Panc1 (cell line): Measurements from ENCODE around the gene LEKR1. TPM values are rescaled to one million over a fixed set of nuclear protein-coding genes. Genes with fewer than 3 reads are reported as not detected.

Experiments
- ATAC-seq: fragments of 200-7000 bp; cut with Tn5 transposase; 2 replicates; pipeline ENCODE4 v1.9.1; 2020; ENCODE audit warnings: mild to moderate bottlenecking, moderate library complexity
- BruUV-seq: library from RNA; stranded (reverse); fragments of 400-500 nt; replicated peaks from 2 replicates; lab custom pipeline; 2021; lab: Mats Ljungman, UMichigan
- CTCF ChIA-PET: fragments of 300-600 bp; sonication (Branson Sonifier 250); formaldehyde crosslinking; loops from one replicate; lab custom pipeline; 2022; ENCODE audit warnings: antibody characterized with exemption; lab: Charles Lee
- POLR2A ChIA-PET: fragments of 300-600 bp; sonication (Branson Sonifier 250); formaldehyde crosslinking; loops from one replicate; lab custom pipeline; 2022; ENCODE audit warnings: antibody characterized with exemption; lab: Charles Lee
- DNase-seq: peaks from one replicate; pipeline ENCODE4 v3.0.0-alpha.2; 2010; ENCODE audit warnings: low read depth, low spot score
- H3K27ac ChIP-seq: 2 replicates; pipeline ENCODE4 v1.5.1; 2011; ENCODE audit warnings: mild to moderate bottlenecking, low read length, inconsistent platforms
- H3K27me3 ChIP-seq: fragments of 200-500 bp; sonication (Bioruptor generic); 2 replicates; pipeline ENCODE4 v1.6.0; 2014; ENCODE audit warnings: low read length, inconsistent platforms; ENCODE audit not compliant: control insufficient read depth, insufficient read depth
- H3K36me3 ChIP-seq: fragments of 200-500 bp; sonication (Bioruptor generic); 2 replicates; pipeline ENCODE4 v1.5.1; 2014; ENCODE audit warnings: inconsistent platforms, mild to moderate bottlenecking, low read length, moderate library complexity; ENCODE audit not compliant: control insufficient read depth, insufficient read depth
- H3K4me1 ChIP-seq: 2 replicates; pipeline ENCODE4 v1.5.1; 2011; ENCODE audit warnings: inconsistent platforms, mild to moderate bottlenecking, low read length, moderate library complexity; ENCODE audit not compliant: control insufficient read depth, insufficient read depth
- H3K4me3 ChIP-seq, 2 experiments: 2 replicates each; pipeline ENCODE4 v1.5.1; 2011 to 2012; ENCODE audit warnings: low read depth in 2 of 2, low read length in 2 of 2, mild to moderate bottlenecking in 2 of 2, inconsistent platforms in 1 of 2, moderate library complexity in 1 of 2
- H3K9me3 ChIP-seq: fragments of 200-500 bp; sonication (Bioruptor generic); 2 replicates; pipeline ENCODE4 v1.5.1; 2014; ENCODE audit warnings: low read depth, mild to moderate bottlenecking, inconsistent platforms, low read length, moderate library complexity; ENCODE audit not compliant: control insufficient read depth, insufficient read depth
- POLR2AphosphoS5 ChIP-seq: IDR thresholded peaks from 2 replicates; pipeline ENCODE4 v1.6.1; 2012; ENCODE audit warnings: mild to moderate bottlenecking, low read depth, low read length, moderate library complexity
- SIN3A ChIP-seq: IDR thresholded peaks from 2 replicates; pipeline ENCODE4 v1.6.1; 2012; ENCODE audit warnings: low read depth, mild to moderate bottlenecking, low read length, moderate library complexity, borderline replicate concordance; ENCODE audit not compliant: insufficient read depth
- TCF7L2 ChIP-seq: IDR thresholded peaks from 2 replicates; pipeline ENCODE4 v1.6.1; 2011; ENCODE audit warnings: mild to moderate bottlenecking, low read depth, low read length, inconsistent platforms
- in situ Hi-C: cut with HindIII; loops from 2 replicates; pipeline ENCODE4 v1.10.0; 2016; ENCODE audit warnings: low sequenced_read_pairs, low pct_unique_long_range_greater_than_20kb
- intact Hi-C: fragments of 100-400 bp; cut with micrococcal nuclease; formaldehyde crosslinking; loops from one replicate; pipeline ENCODE4 v1.10.0; 2022; ENCODE audit not compliant: unreplicated experiment
- total RNA-seq: library from RNA; stranded (reverse); gene quantifications from one replicate; pipeline ENCODE4 v1.2.1, GENCODE V29; 2021; ENCODE audit not compliant: unreplicated experiment
- TF ChIP-seq, protein P1 (sequence below), 2 experiments: IDR thresholded peaks; 2 replicates each; pipeline ENCODE4 v1.6.1; 2011 to 2012; ENCODE audit warnings: low read depth in 2 of 2, control low read depth in 1 of 2, low read length in 1 of 2, mild to moderate bottlenecking in 1 of 2, moderate library complexity in 1 of 2; ENCODE audit not compliant: insufficient read depth in 1 of 2
- TF ChIP-seq, protein P2 (sequence below): fragments of 450-650 bp; IDR thresholded peaks from 2 replicates; pipeline ENCODE4 v1.5.1; 2017; ENCODE audit warnings: mild to moderate bottlenecking

LEKR1 gene
- total RNA-seq, 1 experiment from 2014 or later = not detected

DNA sequence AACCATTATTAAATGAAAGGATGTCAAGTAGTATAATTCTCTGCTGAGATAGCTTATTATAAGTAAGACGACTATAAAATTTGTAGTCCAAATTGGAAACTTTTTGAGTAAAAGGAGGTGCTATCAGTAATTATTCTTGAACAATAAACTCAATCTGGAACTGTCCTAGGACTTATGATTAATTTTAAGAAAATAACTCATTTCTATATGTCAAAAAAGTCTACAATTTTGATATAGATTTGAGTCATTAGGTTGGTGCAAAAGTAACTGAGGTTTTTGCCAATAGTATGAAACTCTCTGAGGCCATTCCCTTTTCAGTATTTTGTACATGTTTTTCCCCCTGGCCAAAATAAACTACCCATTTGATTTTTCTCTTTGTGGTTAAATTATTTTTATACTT, 41.0 kb downstream of the LEKR1 start:
- Histone ChIP-seq H3K36me3 (no peaks in the 10 kb centered on the region), H3K27me3 (no peaks in the 10 kb centered on the region), H3K9me3 (no peaks in the 10 kb centered on the region), H3K4me3 (no peak overlapping the region), H3K4me1 (no peaks in the 10 kb centered on the region), H3K27ac (no peak overlapping the region)
- POLR2A ChIA-PET = no interaction called here
- DNase-seq (no peak), ATAC-seq (no peak)
- TF ChIP-seq SIN3A (no peak), POLR2AphosphoS5 (no peak), TCF7L2 (no peak)
- TF ChIP-seq, protein P1, sequence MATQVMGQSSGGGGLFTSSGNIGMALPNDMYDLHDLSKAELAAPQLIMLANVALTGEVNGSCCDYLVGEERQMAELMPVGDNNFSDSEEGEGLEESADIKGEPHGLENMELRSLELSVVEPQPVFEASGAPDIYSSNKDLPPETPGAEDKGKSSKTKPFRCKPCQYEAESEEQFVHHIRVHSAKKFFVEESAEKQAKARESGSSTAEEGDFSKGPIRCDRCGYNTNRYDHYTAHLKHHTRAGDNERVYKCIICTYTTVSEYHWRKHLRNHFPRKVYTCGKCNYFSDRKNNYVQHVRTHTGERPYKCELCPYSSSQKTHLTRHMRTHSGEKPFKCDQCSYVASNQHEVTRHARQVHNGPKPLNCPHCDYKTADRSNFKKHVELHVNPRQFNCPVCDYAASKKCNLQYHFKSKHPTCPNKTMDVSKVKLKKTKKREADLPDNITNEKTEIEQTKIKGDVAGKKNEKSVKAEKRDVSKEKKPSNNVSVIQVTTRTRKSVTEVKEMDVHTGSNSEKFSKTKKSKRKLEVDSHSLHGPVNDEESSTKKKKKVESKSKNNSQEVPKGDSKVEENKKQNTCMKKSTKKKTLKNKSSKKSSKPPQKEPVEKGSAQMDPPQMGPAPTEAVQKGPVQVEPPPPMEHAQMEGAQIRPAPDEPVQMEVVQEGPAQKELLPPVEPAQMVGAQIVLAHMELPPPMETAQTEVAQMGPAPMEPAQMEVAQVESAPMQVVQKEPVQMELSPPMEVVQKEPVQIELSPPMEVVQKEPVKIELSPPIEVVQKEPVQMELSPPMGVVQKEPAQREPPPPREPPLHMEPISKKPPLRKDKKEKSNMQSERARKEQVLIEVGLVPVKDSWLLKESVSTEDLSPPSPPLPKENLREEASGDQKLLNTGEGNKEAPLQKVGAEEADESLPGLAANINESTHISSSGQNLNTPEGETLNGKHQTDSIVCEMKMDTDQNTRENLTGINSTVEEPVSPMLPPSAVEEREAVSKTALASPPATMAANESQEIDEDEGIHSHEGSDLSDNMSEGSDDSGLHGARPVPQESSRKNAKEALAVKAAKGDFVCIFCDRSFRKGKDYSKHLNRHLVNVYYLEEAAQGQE (IDR thresholded peaks at IDR 0.05; ENCODE audit: insufficient read depth in 1 of 2, low read depth in 2 of 2, low read length in 1 of 2) = no peak
- TF ChIP-seq, protein P2, sequence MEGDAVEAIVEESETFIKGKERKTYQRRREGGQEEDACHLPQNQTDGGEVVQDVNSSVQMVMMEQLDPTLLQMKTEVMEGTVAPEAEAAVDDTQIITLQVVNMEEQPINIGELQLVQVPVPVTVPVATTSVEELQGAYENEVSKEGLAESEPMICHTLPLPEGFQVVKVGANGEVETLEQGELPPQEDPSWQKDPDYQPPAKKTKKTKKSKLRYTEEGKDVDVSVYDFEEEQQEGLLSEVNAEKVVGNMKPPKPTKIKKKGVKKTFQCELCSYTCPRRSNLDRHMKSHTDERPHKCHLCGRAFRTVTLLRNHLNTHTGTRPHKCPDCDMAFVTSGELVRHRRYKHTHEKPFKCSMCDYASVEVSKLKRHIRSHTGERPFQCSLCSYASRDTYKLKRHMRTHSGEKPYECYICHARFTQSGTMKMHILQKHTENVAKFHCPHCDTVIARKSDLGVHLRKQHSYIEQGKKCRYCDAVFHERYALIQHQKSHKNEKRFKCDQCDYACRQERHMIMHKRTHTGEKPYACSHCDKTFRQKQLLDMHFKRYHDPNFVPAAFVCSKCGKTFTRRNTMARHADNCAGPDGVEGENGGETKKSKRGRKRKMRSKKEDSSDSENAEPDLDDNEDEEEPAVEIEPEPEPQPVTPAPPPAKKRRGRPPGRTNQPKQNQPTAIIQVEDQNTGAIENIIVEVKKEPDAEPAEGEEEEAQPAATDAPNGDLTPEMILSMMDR = no peak
- BruUV-seq = no TSS peak
- intact Hi-C loops (no loop called here), in situ Hi-C loops (no loop called here)
- CTCF ChIA-PET = no interaction called here

DNA sequence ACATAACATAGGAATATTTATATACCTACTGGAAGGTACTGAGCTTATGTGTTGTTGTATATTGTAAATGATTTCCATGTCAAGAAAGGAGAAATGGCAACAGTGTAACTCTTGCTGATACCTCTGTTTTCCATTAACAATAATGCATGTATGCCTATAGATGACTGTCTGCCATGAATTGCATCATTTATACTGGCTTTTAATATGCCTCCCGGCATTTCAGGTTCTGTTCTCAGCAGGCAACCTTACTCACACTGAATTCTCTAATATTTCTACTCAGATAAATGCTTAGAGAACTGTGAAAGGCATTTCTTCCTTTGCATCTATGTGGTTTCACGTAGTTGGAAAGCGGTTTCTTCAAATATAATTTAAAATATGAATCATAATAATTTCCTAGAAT, 41.8 kb downstream of the LEKR1 start:
- no peak for TF ChIP-seq TCF7L2
- TF ChIP-seq, protein P2 = no peak
- TF ChIP-seq POLR2AphosphoS5 = no peak
- TF ChIP-seq, protein P1 (IDR thresholded peaks at IDR 0.05; ENCODE audit: insufficient read depth in 1 of 2, low read depth in 2 of 2, low read length in 1 of 2) = no peak
- no peak for TF ChIP-seq SIN3A
- DNase-seq (no peak), ATAC-seq (no peak)
- no peaks in the 10 kb centered on the region for H3K27me3 ChIP-seq
- in situ Hi-C loops (no loop called here), intact Hi-C loops (no loop called here)
- H3K9me3 ChIP-seq = 0 out of 2 replicates have a peak, but pooled peaks cover 3% of the 10 kb centered on the region
- H3K4me3 ChIP-seq = no peak overlapping the region
- ChIA-PET CTCF (no interaction called here), POLR2A (no interaction called here)
- no TSS peak for BruUV-seq
- H3K4me1 ChIP-seq = no peaks in the 10 kb centered on the region
- H3K27ac ChIP-seq = no peak overlapping the region
- H3K36me3 ChIP-seq = no peaks in the 10 kb centered on the region
